ENCODE data around the gene TNNI2. TPM values are rescaled to one million over a fixed set of nuclear protein-coding genes. Genes with fewer than 3 reads are reported as not detected.
"Not testable (repeated sequence)": the region's sequence is repeated elsewhere in the genome, so short reads cannot be mapped to it uniquely, and the experiment has no call there.

Gene TNNI2
- polyA plus RNA-seq, 4 donors = 0.20 to 1.3 (median 0.77) TPM

GRCh38 chr11:1882265-1883238, 43.8 kb downstream of the TNNI2 start:
- peak in 1 of 4 donors; percentile 77 for DNase-seq (ENCODE audit: low read depth in 4 of 4, low spot score in 2 of 4)

- DNase-seq (ENCODE audit: low read depth in 4 of 4, low spot score in 2 of 4) = no peak
Observed at GRCh38 chr11:1883346-1884302, 44.8 kb downstream of the TNNI2 start.

GRCh38 chr11:1884303-1884700, 45.5 kb downstream of the TNNI2 start:
- no peak for DNase-seq (ENCODE audit: low read depth in 4 of 4, low spot score in 2 of 4)

DNA sequence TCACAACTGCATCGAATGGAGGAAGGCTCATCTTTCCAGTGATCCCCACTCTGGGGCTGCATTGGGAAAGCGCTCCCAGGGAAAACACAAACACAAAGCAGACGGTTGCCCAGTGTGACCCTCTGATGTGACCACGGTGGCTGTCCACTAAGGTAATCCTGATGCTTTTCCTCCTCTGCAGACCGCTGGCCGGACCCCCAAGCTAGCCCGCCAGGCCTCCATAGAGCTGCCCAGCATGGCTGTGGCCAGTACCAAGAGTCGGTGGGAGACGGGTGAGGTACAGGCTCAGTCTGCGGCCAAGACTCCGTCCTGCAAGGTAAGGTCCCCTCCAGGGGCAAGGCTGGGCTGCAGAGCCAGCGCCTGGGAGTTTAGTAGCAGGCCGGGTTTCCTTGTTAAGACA, 47.8 kb downstream of the TNNI2 start:
- DNase-seq (ENCODE audit: low read depth in 4 of 4, low spot score in 2 of 4) = not testable (repeated sequence)

DNA sequence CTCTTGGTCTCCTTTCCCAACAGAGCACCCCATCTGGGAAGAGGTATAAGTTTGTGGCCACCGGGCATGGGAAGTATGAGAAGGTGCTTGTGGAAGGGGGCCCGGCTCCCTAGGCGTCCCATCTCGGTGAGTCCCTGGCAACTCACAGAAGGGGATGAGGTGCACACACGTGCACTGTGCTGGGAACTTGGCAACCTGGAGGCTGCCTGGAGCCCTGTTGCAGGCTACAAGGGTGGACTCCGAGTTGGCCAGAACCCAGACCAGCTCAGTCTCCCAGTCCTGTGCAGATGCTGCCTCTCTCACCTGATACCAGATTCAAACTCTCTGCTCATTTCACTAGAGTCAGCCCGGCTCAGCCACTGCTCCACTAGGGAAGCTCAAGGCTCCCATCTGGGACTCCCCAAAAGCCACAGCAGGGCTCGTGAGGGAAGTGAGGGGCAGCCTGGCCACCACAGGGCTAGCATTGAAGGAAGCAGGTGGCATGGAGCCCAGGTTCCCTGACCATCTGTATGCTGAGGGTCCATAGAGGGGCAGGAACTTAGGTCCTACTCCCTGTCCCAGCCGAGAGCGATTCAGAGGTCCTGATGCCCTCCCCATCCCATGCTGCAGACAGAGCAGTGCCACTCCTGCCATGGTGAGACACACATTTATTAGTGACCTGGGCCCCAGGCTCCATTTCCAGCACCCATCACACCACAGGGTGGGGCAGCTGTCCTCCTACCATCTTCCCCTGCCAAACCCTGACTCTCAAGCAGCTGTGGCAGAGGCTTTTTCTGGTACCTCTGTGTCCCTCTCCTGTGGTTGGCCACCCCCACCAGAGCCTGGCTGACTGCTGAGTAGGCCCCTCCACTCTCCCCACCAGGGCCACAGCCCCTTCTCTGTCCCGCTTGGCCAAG, 48.9 kb downstream of the TNNI2 start:
- no peak for DNase-seq (ENCODE audit: low read depth in 4 of 4, low spot score in 2 of 4)

- DNase-seq (ENCODE audit: low read depth in 4 of 4, low spot score in 2 of 4) = no peak
Observed at GRCh38 chr11:1888347-1888753, 49.6 kb downstream of the TNNI2 start.

DNA sequence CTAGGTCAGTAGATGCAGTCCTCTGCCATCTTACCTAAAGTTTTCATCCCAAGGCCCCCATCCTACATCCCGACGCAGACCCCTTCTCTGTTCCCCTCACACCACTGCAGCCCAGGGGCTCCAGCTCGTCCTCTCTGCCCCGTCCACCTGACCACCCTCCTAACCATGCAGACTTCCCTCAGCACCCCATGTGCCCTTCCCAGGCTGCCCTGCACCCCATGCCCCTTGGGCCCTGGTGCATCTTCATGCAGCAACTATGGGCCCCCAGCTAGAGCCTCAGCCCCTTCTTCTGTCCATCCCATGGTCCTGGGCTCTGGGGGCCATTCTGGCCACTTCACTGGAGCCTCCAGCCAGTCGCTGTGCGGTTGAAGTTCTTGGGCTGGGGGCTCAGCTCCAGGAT, 50.0 kb downstream of the TNNI2 start:
- no peak for DNase-seq (ENCODE audit: low read depth in 4 of 4, low spot score in 2 of 4)

- DNase-seq (ENCODE audit: low read depth in 4 of 4, low spot score in 2 of 4) = no peak
Observed at GRCh38 chr11:1889224-1889930, 50.6 kb downstream of the TNNI2 start.

DNA sequence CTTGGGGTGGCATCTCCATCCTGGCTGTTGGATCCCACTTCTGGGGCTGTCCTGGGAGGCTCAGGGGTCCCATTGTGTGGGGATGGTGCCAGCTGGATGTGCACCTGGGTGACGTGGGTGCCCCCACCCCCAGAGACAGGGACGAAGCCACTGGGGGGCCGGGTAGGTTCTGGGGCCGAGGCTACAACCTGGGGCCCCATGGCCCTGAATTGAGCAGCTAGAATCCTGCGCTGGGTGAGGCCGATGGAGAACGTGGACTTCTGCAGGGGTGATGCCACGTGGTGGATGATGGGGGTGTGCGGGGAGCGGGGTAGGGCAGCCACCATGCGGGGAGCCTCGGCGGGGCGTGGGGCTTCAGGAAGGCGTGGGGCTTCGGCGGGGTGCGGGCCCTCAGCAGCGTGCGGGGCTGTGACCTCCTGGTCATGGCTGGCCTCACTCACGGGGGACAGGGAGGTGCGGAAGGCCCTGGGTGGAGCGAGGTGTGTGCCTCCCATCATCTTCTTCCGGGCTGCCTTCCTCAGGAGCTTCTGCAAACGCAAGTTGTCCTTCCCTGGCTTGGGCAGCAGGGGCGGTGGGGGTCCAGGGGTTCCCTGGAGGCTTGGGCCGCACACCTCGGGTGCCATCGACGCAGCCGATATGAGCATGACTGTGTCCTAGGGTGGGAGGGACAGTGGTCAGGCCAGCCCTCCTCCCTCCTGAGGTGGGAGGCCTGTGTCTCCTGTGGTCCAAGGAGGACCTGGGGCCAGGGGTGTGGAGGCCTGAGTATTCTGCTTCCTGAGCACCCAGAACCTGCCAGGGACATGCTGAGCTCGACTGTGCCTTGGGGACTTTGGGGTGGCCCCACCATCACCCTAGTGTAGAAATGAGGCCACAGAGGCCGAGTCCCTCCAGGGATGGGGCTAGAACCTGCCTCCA, 51.4 kb downstream of the TNNI2 start:
- DNase-seq (ENCODE audit: low read depth in 4 of 4, low spot score in 2 of 4) = no peak

Other genes starting within 250 kb of the TNNI2 start
- gene KRTAP5-2, start 240.7 kb upstream of the TNNI2 start, polyA plus RNA-seq (ENCODE audit: insufficient read length in 4 of 4) = under 1 TPM in 1 of 4 donors, not detected in 3; 0.13 TPM
- gene KRTAP5-3, start 230.5 kb upstream of the TNNI2 start, polyA plus RNA-seq (ENCODE audit: insufficient read length in 4 of 4) = not detected
- not detected for gene KRTAP5-4, start 216.8 kb upstream of the TNNI2 start, polyA plus RNA-seq (ENCODE audit: insufficient read length in 4 of 4)
- gene KRTAP5-5, start 209.2 kb upstream of the TNNI2 start, polyA plus RNA-seq (ENCODE audit: insufficient read length in 4 of 4) = under 1 TPM in 1 of 4 donors, not detected in 3; 0.13 TPM
- under 1 TPM in 1 of 4 donors, not detected in 3; 0.31 TPM for gene KRTAP5-6, start 141.8 kb upstream of the TNNI2 start, polyA plus RNA-seq (ENCODE audit: insufficient read length in 4 of 4)
- under 1 TPM; 0.11 to 0.46 (median 0.32) TPM for gene IFITM10, start 88.4 kb upstream of the TNNI2 start, polyA plus RNA-seq (ENCODE audit: insufficient read length in 4 of 4)
- gene CTSD, start 75.1 kb upstream of the TNNI2 start, polyA plus RNA-seq (ENCODE audit: insufficient read length in 4 of 4) = 100 to 1,000 TPM; 218 to 295 (median 242) TPM
- 1 to 10 TPM in 1 of 4 donors, under 1 TPM in 3; 0.14 to 1.0 (median 0.23) TPM for gene SYT8, start 4.0 kb upstream of the TNNI2 start, polyA plus RNA-seq (ENCODE audit: insufficient read length in 4 of 4)
- 1 to 10 TPM; 4.6 to 7.8 (median 6.3) TPM for gene LSP1, start 14.1 kb downstream of the TNNI2 start, polyA plus RNA-seq (ENCODE audit: insufficient read length in 4 of 4)
- gene PRR33, start 52.9 kb downstream of the TNNI2 start, polyA plus RNA-seq (ENCODE audit: insufficient read length in 4 of 4) = under 1 TPM; 0.04 to 0.27 (median 0.19) TPM
- gene TNNT3, start 80.7 kb downstream of the TNNI2 start, polyA plus RNA-seq (ENCODE audit: insufficient read length in 4 of 4) = 10 to 100 TPM in 2 of 4 donors, 1 to 10 TPM in 2; 5.0 to 10.8 (median 9.4) TPM
- gene MRPL23, start 108.4 kb downstream of the TNNI2 start, polyA plus RNA-seq (ENCODE audit: insufficient read length in 4 of 4) = 10 to 100 TPM; 50.7 to 78.2 (median 66.8) TPM
- gene H19, start 158.9 kb downstream of the TNNI2 start, polyA plus RNA-seq (ENCODE audit: insufficient read length in 4 of 4) = 1,000 to 10,000 TPM; 2,687 to 4,606 (median 3,329) TPM

Measured in left renal cortex interstitium (tissue), 4 donors.